Right atrium auricular region (tissue), 2 donors: Measurements from ENCODE around the gene FBXL15. TPM values are rescaled to one million over a fixed set of nuclear protein-coding genes. Genes with fewer than 3 reads are reported as not detected.

Experiments
- DNase-seq: peaks from one replicate; pipeline ENCODE4 v3.0.0-alpha.2; 2019; ENCODE audit warnings: low spot score
- H3K27ac ChIP-seq, 2 donors: fragments of 200-600 bp; sonication (generic); 1 replicate in 1 of 2; 2 replicates in 1 of 2; pipeline ENCODE4 v1.5.1; 2016 to 2019
- H3K27me3 ChIP-seq, 2 donors: fragments of 200-600 bp; sonication (generic); one replicate each; pipeline versions ENCODE4 v1.5.1 to v1.6.0; 2017 to 2019
- H3K36me3 ChIP-seq: fragments of 200-600 bp; sonication (generic); one replicate; pipeline ENCODE4 v1.5.1; 2016
- H3K4me1 ChIP-seq, 2 donors: fragments of 200-600 bp; sonication (generic); one replicate each; pipeline versions ENCODE4 v1.5.1 to v1.6.0; 2017 to 2019
- H3K4me3 ChIP-seq, 2 donors: fragments of 200-600 bp; sonication (generic); 1 replicate in 1 of 2; 2 replicates in 1 of 2; pipeline ENCODE4 v1.5.1; 2017 to 2019; ENCODE audit warnings: mild to moderate bottlenecking in 1 of 2, moderate library complexity in 1 of 2
- H3K9me3 ChIP-seq, 2 donors: fragments of 200-600 bp; sonication (generic); one replicate each; pipeline ENCODE4 v1.5.1; 2019
- total RNA-seq, 2 donors: library from RNA; depleted of rRNA; stranded (reverse); fragments of >200 nt; gene quantifications; one replicate each; pipeline ENCODE4 v1.1.0, GENCODE V29; 2016
- TF ChIP-seq, protein P1 (sequence below), 2 donors: fragments of 200-600 bp; sonication (generic); IDR thresholded peaks; one replicate each; pipeline ENCODE4 v1.5.1; 2019; ENCODE audit warnings: antibody characterized with exemption in 2 of 2

FBXL15 gene
- total RNA-seq, 2 donors from 2014 or later = 16.6 to 21.3 TPM

DNA sequence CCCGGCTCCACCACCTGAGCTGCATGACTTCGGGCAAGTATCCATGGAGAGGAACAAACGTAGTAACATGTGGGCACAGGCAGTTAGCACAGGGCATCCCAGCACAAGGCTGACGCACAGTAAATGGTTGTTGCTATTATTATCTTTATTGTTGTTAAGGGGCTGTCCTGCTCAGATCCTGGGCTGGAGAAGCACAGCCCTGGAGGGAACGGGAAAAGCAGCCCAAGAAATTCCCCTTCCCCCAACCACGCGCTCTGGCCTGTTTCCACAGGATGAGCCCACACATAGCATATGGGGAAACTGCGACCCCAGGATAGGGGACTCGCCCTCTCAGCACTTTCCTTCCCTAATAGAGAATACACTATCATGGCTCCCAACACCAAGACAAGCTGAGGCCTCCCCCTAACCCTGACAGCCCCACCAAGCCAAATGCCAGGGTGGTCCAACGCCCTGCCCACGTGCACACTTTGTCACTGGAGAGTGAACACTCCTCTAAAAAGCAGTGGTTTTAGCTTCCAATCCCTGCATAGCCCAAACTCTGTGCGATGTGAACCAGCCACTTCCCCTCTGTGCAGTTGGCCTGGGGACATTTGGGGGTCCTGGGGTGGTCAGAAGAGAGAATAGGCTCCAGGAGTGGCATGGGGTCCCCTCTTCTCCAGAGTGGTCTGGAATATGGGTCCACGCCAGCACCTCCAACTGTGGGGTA, 13.1 kb upstream of the FBXL15 start:
- no peak overlapping the region for H3K27ac ChIP-seq

DNA sequence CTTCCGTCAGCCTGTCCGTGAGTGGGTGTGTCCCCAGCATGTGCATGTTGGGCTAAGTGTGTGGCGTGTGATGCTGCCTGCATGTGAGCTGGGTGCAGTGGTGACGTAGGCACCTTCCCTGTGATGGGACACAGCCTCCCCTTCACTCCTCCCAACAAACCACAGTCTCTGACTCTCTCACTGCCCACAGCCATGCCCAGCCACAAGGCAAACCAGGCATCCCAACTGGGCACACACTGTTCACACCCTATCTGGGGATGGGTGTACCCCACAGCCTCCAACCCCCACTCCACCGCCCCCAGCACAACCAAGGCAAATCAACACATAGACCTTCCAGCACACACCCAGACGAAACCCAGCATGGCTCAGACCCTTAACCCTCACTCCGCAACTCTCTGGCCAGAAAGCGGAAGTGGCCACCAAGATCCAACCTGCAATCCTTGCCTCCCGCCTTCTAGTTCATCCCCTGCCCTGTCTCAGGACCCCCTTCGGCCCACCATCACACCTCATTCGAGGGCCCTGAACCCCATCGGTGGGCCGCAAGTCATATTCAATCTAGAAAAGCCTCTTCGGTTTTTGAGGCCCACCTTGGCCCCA, 12.4 kb upstream of the FBXL15 start:
- no peaks in the 10 kb centered on the region for H3K9me3 ChIP-seq
- DNase-seq = no peak
- H3K27me3 ChIP-seq = peaks cover 0 to 5% of the 10 kb centered on the region in 2 donors
- H3K4me3 ChIP-seq = peak overlapping the region in 1 of 2 donors; percentile 54
- H3K4me1 ChIP-seq = peaks cover 0 to 11% of the 10 kb centered on the region in 2 donors
- H3K27ac ChIP-seq = no peak overlapping the region
- TF ChIP-seq, protein P1, sequence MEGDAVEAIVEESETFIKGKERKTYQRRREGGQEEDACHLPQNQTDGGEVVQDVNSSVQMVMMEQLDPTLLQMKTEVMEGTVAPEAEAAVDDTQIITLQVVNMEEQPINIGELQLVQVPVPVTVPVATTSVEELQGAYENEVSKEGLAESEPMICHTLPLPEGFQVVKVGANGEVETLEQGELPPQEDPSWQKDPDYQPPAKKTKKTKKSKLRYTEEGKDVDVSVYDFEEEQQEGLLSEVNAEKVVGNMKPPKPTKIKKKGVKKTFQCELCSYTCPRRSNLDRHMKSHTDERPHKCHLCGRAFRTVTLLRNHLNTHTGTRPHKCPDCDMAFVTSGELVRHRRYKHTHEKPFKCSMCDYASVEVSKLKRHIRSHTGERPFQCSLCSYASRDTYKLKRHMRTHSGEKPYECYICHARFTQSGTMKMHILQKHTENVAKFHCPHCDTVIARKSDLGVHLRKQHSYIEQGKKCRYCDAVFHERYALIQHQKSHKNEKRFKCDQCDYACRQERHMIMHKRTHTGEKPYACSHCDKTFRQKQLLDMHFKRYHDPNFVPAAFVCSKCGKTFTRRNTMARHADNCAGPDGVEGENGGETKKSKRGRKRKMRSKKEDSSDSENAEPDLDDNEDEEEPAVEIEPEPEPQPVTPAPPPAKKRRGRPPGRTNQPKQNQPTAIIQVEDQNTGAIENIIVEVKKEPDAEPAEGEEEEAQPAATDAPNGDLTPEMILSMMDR (IDR thresholded peaks at IDR 0.05) = no peak
- H3K36me3 ChIP-seq = no peaks in the 10 kb centered on the region

More for the DNA sequence above, 13.1 kb upstream of the FBXL15 start:
- no peaks in the 10 kb centered on the region for H3K9me3 ChIP-seq
- no peak for DNase-seq
- no peaks in the 10 kb centered on the region for H3K36me3 ChIP-seq
- H3K4me3 ChIP-seq = no peak overlapping the region
- H3K4me1 ChIP-seq = peaks cover 0 to 11% of the 10 kb centered on the region in 2 donors
- peaks cover 0 to 5% of the 10 kb centered on the region in 2 donors for H3K27me3 ChIP-seq
- TF ChIP-seq, protein P1 (IDR thresholded peaks at IDR 0.05) = no peak

DNA sequence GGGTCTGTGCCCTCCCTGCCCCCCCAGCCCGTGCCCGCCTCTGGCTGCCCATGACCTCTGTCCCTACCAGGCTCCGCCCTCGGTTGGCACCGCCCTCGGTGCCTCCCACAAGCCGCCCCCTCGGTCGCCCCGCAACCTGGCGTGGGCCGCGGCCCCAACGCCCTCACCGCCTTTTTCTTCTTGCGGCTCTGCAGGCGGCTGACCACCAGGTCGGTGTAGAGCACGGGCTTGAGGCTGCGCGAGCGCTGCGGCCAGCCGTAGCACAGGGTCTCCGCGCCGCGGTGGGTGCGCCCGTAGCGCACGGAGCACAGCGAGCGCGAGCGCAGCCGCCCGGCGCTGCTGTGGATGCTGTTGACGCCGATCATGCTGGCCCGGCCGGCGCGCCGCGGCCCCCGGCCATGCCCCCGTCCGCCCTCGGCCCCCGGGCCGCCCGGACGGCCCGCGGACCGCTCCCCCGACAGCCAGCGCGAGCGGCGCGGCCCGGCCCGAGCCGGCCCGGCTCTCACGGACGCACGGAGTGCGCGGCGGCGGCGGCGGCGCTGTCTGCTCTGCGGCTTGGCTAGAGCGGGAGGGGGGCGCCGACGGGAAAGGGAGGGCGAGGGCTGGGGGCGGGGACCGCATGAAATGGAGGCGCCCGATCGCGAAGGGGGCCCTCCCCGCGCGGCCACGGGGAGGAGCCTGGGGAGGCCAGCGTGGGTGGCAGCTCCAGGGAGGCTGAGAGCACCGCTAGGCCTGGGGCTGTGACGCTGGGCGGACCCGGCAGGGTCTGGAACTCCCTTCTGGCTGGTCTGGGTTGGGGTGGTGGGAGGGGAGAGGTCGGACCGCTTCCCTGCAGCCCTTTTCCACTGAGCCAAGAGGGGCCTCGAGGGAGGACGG, 11.7 kb upstream of the FBXL15 start:
- no peaks in the 10 kb centered on the region for H3K36me3 ChIP-seq
- no peak for DNase-seq
- peak overlapping the region in 1 of 2 donors; percentile 56 for H3K27ac ChIP-seq
- peaks cover 0 to 11% of the 10 kb centered on the region in 2 donors for H3K4me1 ChIP-seq
- peak overlapping the region; percentile 46 to 54 for H3K4me3 ChIP-seq
- no peaks in the 10 kb centered on the region for H3K9me3 ChIP-seq
- H3K27me3 ChIP-seq = peaks cover 0 to 5% of the 10 kb centered on the region in 2 donors
- TF ChIP-seq, protein P1 (IDR thresholded peaks at IDR 0.05) = no peak

DNA sequence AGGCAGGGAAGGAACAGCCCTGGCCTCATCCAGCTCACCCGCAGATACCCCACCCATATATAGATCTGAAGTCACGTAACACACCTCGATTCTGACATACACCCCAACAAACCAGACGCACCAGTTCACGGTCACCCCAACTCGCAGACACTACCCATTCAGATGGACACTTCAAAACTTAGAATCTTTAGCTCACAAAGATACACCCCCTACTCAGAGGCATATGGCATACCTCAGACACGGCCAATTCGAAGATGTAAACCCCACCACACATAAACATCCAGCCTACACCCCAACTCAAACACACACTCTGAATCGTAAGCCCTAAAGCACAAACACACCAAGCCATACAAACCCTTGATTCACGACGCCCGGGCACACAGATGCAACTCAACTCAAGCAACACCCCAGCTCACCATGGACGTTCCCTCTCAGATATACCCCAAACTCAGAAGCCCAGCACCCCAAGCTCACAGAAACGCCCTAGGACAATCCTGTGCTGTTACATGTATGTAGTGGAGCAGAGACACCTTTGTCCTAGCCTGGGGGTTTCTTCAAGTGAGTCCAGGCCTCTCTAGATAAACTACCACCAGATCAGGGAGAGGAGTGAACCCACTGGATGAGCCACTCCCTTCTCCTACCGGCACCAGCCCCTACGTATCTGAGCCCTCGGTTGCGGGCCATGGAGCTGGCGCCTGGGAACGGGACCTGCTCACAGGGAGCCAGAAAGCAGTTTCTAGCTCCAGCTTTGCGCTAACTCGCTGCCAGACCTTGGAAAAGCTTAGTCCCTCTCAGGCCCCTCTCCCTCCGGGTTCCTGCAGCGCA, 10.8 kb upstream of the FBXL15 start:
- no peak for DNase-seq
- TF ChIP-seq, protein P1 (IDR thresholded peaks at IDR 0.05) = no peak
- Histone ChIP-seq H3K4me3 (peak overlapping the region; percentile 32 to 54), H3K27me3 (peaks cover 0 to 7% of the 10 kb centered on the region in 2 donors), H3K36me3 (no peaks in the 10 kb centered on the region), H3K4me1 (peaks cover 0 to 11% of the 10 kb centered on the region in 2 donors), H3K27ac (peak overlapping the region; percentile 13 to 56), H3K9me3 (no peaks in the 10 kb centered on the region)

DNA sequence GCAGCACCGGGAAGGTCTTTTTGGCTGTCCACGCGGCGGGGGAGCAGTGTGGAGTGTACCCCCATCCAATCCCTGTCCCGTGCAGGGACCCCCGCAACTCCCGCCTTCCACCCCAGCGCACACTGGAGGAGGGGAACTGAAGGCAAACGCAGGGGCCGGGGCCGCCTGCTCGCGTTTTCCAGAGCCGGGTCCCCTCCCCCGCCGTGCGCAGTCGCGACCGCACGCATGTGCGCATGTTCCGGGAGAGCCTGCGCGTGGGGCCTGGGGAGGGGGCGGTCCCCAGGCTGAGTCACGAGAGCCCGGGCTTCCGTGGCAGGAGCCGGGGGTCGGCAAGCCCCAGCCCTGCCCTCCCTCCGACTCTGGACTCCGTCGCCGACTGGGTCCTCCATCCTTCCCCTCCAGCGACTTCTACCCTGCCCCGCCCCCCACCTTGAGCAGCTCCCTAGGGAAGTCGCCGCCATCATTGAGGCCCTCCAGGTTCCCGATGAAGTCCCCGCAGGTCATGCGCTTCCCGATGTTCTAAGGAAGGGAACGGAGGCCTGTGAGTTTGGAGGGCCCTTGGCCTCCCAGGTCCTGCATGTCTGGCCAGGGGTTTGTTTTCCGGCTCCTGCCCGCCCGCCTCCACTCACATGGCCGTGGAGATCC, 10.1 kb upstream of the FBXL15 start:
- DNase-seq = no peak
- TF ChIP-seq, protein P1 (IDR thresholded peaks at IDR 0.05) = no peak
- peaks cover 0 to 10% of the 10 kb centered on the region in 2 donors for H3K27me3 ChIP-seq
- peaks cover 0 to 11% of the 10 kb centered on the region in 2 donors for H3K4me1 ChIP-seq
- H3K27ac ChIP-seq = peak overlapping the region; percentile 13 to 40
- no peaks in the 10 kb centered on the region for H3K36me3 ChIP-seq
- H3K9me3 ChIP-seq = no peaks in the 10 kb centered on the region
- H3K4me3 ChIP-seq = peak overlapping the region; percentile 32 to 45
